Measurements from ENCODE around the gene ETFA. TPM values are rescaled to one million over a fixed set of nuclear protein-coding genes. Genes with fewer than 3 reads are reported as not detected.

The ETFA gene
- total and polyA plus RNA-seq, 4 experiments from 2014 or later, result 47.7 to 106 (median 76.5) TPM

- no peak overlapping the region for H3K27ac Mint-ChIP-seq
- H3K36me3 Mint-ChIP-seq, result no peaks in the 10 kb centered on the region
- no peak for DNase-seq
- H3K4me3 ChIP-seq (ENCODE audit: low read length in 2 of 2), result peak overlapping the region in 1 of 2 donors; percentile 1
- H3K27me3 ChIP-seq (ENCODE audit: insufficient read depth, low read length), result no peaks in the 10 kb centered on the region
- CTCF ChIA-PET (ENCODE audit: partially characterized antibody), result interaction anchor here (0.7 to 2.3 kb wide), 8 partner anchors 8 to 1352 kb away, joined by 3 to 11 read pairs (median 4); no protein-coding TSS in a partner anchor
- peaks cover 10 to 16% of the 10 kb centered on the region in 2 donors for H3K27me3 Mint-ChIP-seq
- H3K4me3 Mint-ChIP-seq, result peak overlapping the region in 2 of 8 donors; percentile 73 to 74
- intact Hi-C loops (cut with micrococcal nuclease), result loop anchor here (2.0 kb wide), 3 partner anchors 93 to 1351 kb away; no protein-coding TSS in a partner anchor
- H3K27ac ChIP-seq (ENCODE audit: low read depth, low read length), result no peak overlapping the region
- H3K36me3 ChIP-seq (ENCODE audit: insufficient read depth, low read length), result no peaks in the 10 kb centered on the region
- H3K9me3 ChIP-seq (ENCODE audit: control insufficient read depth in 1 of 2, low read length in 2 of 2), result no peaks in the 10 kb centered on the region
- H3K4me1 ChIP-seq (ENCODE audit: insufficient read depth, low read length), result peaks cover 8% of the 10 kb centered on the region
- POLR2A ChIA-PET (ENCODE audit: partially characterized antibody), result no interaction called here
- peaks cover 0 to 2% (median 0%) of the 10 kb centered on the region in 8 donors for H3K9me3 Mint-ChIP-seq
- H3K4me1 Mint-ChIP-seq, result peaks cover 8 to 14% (median 9%) of the 10 kb centered on the region in 4 donors
These were observed 119.6 kb downstream of the ETFA start for GRCh38 chr15:76191539-76192244.

- intact Hi-C loops (cut with micrococcal nuclease), result loop anchor here (2.0 kb wide), 3 partner anchors 94 to 1352 kb away; no protein-coding TSS in a partner anchor
- peaks cover 8 to 14% (median 9%) of the 10 kb centered on the region in 4 donors for H3K4me1 Mint-ChIP-seq
- H3K4me3 Mint-ChIP-seq, result peak overlapping the region; percentile 35 to 74 (median 67)
- no peaks in the 10 kb centered on the region for H3K9me3 ChIP-seq (ENCODE audit: control insufficient read depth in 1 of 2, low read length in 2 of 2)
- H3K27me3 ChIP-seq (ENCODE audit: insufficient read depth, low read length), result no peaks in the 10 kb centered on the region
- peak; percentile 49 to 58 (median 54) for DNase-seq
- H3K27ac Mint-ChIP-seq, result peak overlapping the region in 3 of 7 donors; percentile 24 to 85 (median 44)
- H3K4me3 ChIP-seq (ENCODE audit: low read length in 2 of 2), result peak overlapping the region in 1 of 2 donors; percentile 1
- H3K36me3 Mint-ChIP-seq, result no peaks in the 10 kb centered on the region
- no peaks in the 10 kb centered on the region for H3K36me3 ChIP-seq (ENCODE audit: insufficient read depth, low read length)
- ChIA-PET POLR2A (ENCODE audit: partially characterized antibody) (no interaction called here), CTCF (ENCODE audit: partially characterized antibody) (interaction anchor here (0.7 to 2.3 kb wide), 8 partner anchors 9 to 1353 kb away, joined by 3 to 11 read pairs (median 4); no protein-coding TSS in a partner anchor)
- H3K4me1 ChIP-seq (ENCODE audit: insufficient read depth, low read length), result peaks cover 8% of the 10 kb centered on the region
- H3K27ac ChIP-seq (ENCODE audit: low read depth, low read length), result no peak overlapping the region
- peaks cover 10 to 18% of the 10 kb centered on the region in 2 donors for H3K27me3 Mint-ChIP-seq
- peaks cover 0 to 2% (median 0%) of the 10 kb centered on the region in 8 donors for H3K9me3 Mint-ChIP-seq
These were observed 120.3 kb downstream of the ETFA start for GRCh38 chr15:76190751-76191538.

GRCh38 chr15:76190070-76190564 is 121.2 kb downstream of the ETFA start:
- peak overlapping the region in 4 of 8 donors; percentile 32 to 74 (median 53) for H3K4me3 Mint-ChIP-seq
- no peak overlapping the region for H3K27ac Mint-ChIP-seq
- H3K9me3 Mint-ChIP-seq, result peaks cover 0 to 2% (median 0%) of the 10 kb centered on the region in 8 donors
- Histone ChIP-seq H3K27ac (ENCODE audit: low read depth, low read length) (no peak overlapping the region), H3K4me3 (ENCODE audit: low read length in 2 of 2) (no peak overlapping the region), H3K27me3 (ENCODE audit: insufficient read depth, low read length) (no peaks in the 10 kb centered on the region), H3K4me1 (ENCODE audit: insufficient read depth, low read length) (peaks cover 8% of the 10 kb centered on the region), H3K9me3 (ENCODE audit: control insufficient read depth in 1 of 2, low read length in 2 of 2) (no peaks in the 10 kb centered on the region), H3K36me3 (ENCODE audit: insufficient read depth, low read length) (no peaks in the 10 kb centered on the region)
- ChIA-PET POLR2A (ENCODE audit: partially characterized antibody) (no interaction called here), CTCF (ENCODE audit: partially characterized antibody) (interaction anchor here (1.4 to 2.3 kb wide), 4 partner anchors 8 to 1353 kb away, joined by 5 to 11 read pairs (median 8); no protein-coding TSS in a partner anchor)
- peaks cover 10 to 19% of the 10 kb centered on the region in 2 donors for H3K27me3 Mint-ChIP-seq
- H3K4me1 Mint-ChIP-seq, result peaks cover 8 to 14% (median 9%) of the 10 kb centered on the region in 4 donors
- intact Hi-C loops (cut with micrococcal nuclease), result loop anchor here (2.0 kb wide), 3 partner anchors 95 to 1353 kb away; no protein-coding TSS in a partner anchor
- H3K36me3 Mint-ChIP-seq, result no peaks in the 10 kb centered on the region
- DNase-seq, result no peak

GRCh38 chr15:76189106-76189505 is 122.2 kb downstream of the ETFA start:
- ChIA-PET CTCF (ENCODE audit: partially characterized antibody) (no interaction called here), POLR2A (ENCODE audit: partially characterized antibody) (no interaction called here)

GRCh38 chr15:76187163-76187562 is 124.1 kb downstream of the ETFA start:
- H3K4me1 ChIP-seq (ENCODE audit: insufficient read depth, low read length), result peaks cover 8% of the 10 kb centered on the region
- no peak overlapping the region for H3K4me3 ChIP-seq (ENCODE audit: low read length in 2 of 2)
- Mint-ChIP-seq H3K4me3 (no peak overlapping the region), H3K27ac (no peak overlapping the region), H3K36me3 (no peaks in the 10 kb centered on the region), H3K27me3 (peaks cover 9 to 18% of the 10 kb centered on the region in 2 donors), H3K4me1 (peaks cover 8 to 14% (median 9%) of the 10 kb centered on the region in 4 donors), H3K9me3 (no peaks in the 10 kb centered on the region)
- CTCF ChIA-PET (ENCODE audit: partially characterized antibody), result no interaction called here
- intact Hi-C loops (cut with micrococcal nuclease), result no loop called here
- H3K9me3 ChIP-seq (ENCODE audit: control insufficient read depth in 1 of 2, low read length in 2 of 2), result no peaks in the 10 kb centered on the region
- H3K27ac ChIP-seq (ENCODE audit: low read depth, low read length), result no peak overlapping the region
- no peaks in the 10 kb centered on the region for H3K36me3 ChIP-seq (ENCODE audit: insufficient read depth, low read length)
- POLR2A ChIA-PET (ENCODE audit: partially characterized antibody), result no interaction called here
- DNase-seq, result no peak
- no peaks in the 10 kb centered on the region for H3K27me3 ChIP-seq (ENCODE audit: insufficient read depth, low read length)

More at GRCh38 chr15:76189106-76189505, 122.2 kb downstream of the ETFA start:
- no peaks in the 10 kb centered on the region for H3K27me3 ChIP-seq (ENCODE audit: insufficient read depth, low read length)
- H3K4me3 Mint-ChIP-seq, result no peak overlapping the region
- no peak overlapping the region for H3K4me3 ChIP-seq (ENCODE audit: low read length in 2 of 2)
- peaks cover 8 to 14% (median 9%) of the 10 kb centered on the region in 4 donors for H3K4me1 Mint-ChIP-seq
- no peak overlapping the region for H3K27ac ChIP-seq (ENCODE audit: low read depth, low read length)
- peaks cover 10 to 18% of the 10 kb centered on the region in 2 donors for H3K27me3 Mint-ChIP-seq
- H3K9me3 ChIP-seq (ENCODE audit: control insufficient read depth in 1 of 2, low read length in 2 of 2), result no peaks in the 10 kb centered on the region
- H3K27ac Mint-ChIP-seq, result no peak overlapping the region
- no peaks in the 10 kb centered on the region for H3K36me3 Mint-ChIP-seq
- intact Hi-C loops (cut with micrococcal nuclease), result no loop called here
- no peaks in the 10 kb centered on the region for H3K36me3 ChIP-seq (ENCODE audit: insufficient read depth, low read length)
- peaks cover 8% of the 10 kb centered on the region for H3K4me1 ChIP-seq (ENCODE audit: insufficient read depth, low read length)
- DNase-seq, result no peak
- no peaks in the 10 kb centered on the region for H3K9me3 Mint-ChIP-seq

- H3K27ac ChIP-seq (ENCODE audit: low read depth, low read length), result no peak overlapping the region
- H3K27me3 ChIP-seq (ENCODE audit: insufficient read depth, low read length), result no peaks in the 10 kb centered on the region
- H3K36me3 ChIP-seq (ENCODE audit: insufficient read depth, low read length), result no peaks in the 10 kb centered on the region
- DNase-seq, result no peak
- H3K9me3 Mint-ChIP-seq, result no peaks in the 10 kb centered on the region
- no peaks in the 10 kb centered on the region for H3K9me3 ChIP-seq (ENCODE audit: control insufficient read depth in 1 of 2, low read length in 2 of 2)
- peaks cover 13 to 24% of the 10 kb centered on the region in 2 donors for H3K27me3 Mint-ChIP-seq
- no peaks in the 10 kb centered on the region for H3K36me3 Mint-ChIP-seq
- ChIA-PET POLR2A (ENCODE audit: partially characterized antibody) (no interaction called here), CTCF (ENCODE audit: partially characterized antibody) (interaction anchor here (0.7 kb wide), 1 partner anchor 681 kb away, joined by 3 read pairs; no protein-coding TSS in a partner anchor)
- no peak overlapping the region for H3K27ac Mint-ChIP-seq
- intact Hi-C loops (cut with micrococcal nuclease), result no loop called here
- peaks cover 18% of the 10 kb centered on the region for H3K4me1 ChIP-seq (ENCODE audit: insufficient read depth, low read length)
- peaks cover 12 to 16% (median 14%) of the 10 kb centered on the region in 4 donors for H3K4me1 Mint-ChIP-seq
- H3K4me3 ChIP-seq (ENCODE audit: low read length in 2 of 2), result no peak overlapping the region
- H3K4me3 Mint-ChIP-seq, result no peak overlapping the region
These were observed 125.6 kb downstream of the ETFA start for GRCh38 chr15:76185716-76186115.

- Mint-ChIP-seq H3K9me3 (no peaks in the 10 kb centered on the region), H3K27ac (no peak overlapping the region), H3K27me3 (peaks cover 11 to 20% of the 10 kb centered on the region in 2 donors), H3K4me3 (no peak overlapping the region), H3K4me1 (peaks cover 9 to 12% (median 10%) of the 10 kb centered on the region in 4 donors), H3K36me3 (no peaks in the 10 kb centered on the region)
- Histone ChIP-seq H3K4me1 (ENCODE audit: insufficient read depth, low read length) (peaks cover 14% of the 10 kb centered on the region), H3K36me3 (ENCODE audit: insufficient read depth, low read length) (no peaks in the 10 kb centered on the region), H3K27ac (ENCODE audit: low read depth, low read length) (no peak overlapping the region), H3K4me3 (ENCODE audit: low read length in 2 of 2) (no peak overlapping the region), H3K9me3 (ENCODE audit: control insufficient read depth in 1 of 2, low read length in 2 of 2) (no peaks in the 10 kb centered on the region), H3K27me3 (ENCODE audit: insufficient read depth, low read length) (no peaks in the 10 kb centered on the region)
- DNase-seq, result no peak
- intact Hi-C loops (cut with micrococcal nuclease), result no loop called here
- ChIA-PET POLR2A (ENCODE audit: partially characterized antibody) (no interaction called here), CTCF (ENCODE audit: partially characterized antibody) (no interaction called here)
These were observed 126.6 kb downstream of the ETFA start for GRCh38 chr15:76184650-76185035.

Measured in CD4-positive, alpha-beta memory T cell (primary cell).